Measurements from ENCODE around the gene RRP9.

Gene RRP9

GRCh38 chr3:51954713-51955112, 13.0 kb upstream of the RRP9 start:
- TF ChIP-seq CTCF (IDR thresholded peaks at IDR 0.05; ENCODE audit: low read length, missing control alignments): no peak

GRCh38 chr3:51954105-51954504, 12.4 kb upstream of the RRP9 start:
- H3K4me3 ChIP-seq (replicated peaks; ENCODE audit: low read depth, low read length): no peak overlapping the region
- DNase-seq (ENCODE audit: low read depth): no peak
- no peak for TF ChIP-seq CTCF (IDR thresholded peaks at IDR 0.05; ENCODE audit: low read length, missing control alignments)

More at GRCh38 chr3:51954713-51955112, 13.0 kb upstream of the RRP9 start:
- DNase-seq (ENCODE audit: low read depth): no peak
- no peak overlapping the region for H3K4me3 ChIP-seq (replicated peaks; ENCODE audit: low read depth, low read length)

- peak; percentile 72 for DNase-seq (ENCODE audit: low read depth)
- no peak overlapping the region for H3K4me3 ChIP-seq (replicated peaks; ENCODE audit: low read depth, low read length)
- no peak for TF ChIP-seq CTCF (IDR thresholded peaks at IDR 0.05; ENCODE audit: low read length, missing control alignments)
Measured at GRCh38 chr3:51953445-51953844, 11.7 kb upstream of the RRP9 start.

GRCh38 chr3:51950899-51951298, 9.2 kb upstream of the RRP9 start:
- TF ChIP-seq CTCF (IDR thresholded peaks at IDR 0.05; ENCODE audit: low read length, missing control alignments): no peak
- no peak for DNase-seq (ENCODE audit: low read depth)
- no peak overlapping the region for H3K4me3 ChIP-seq (replicated peaks; ENCODE audit: low read depth, low read length)

GRCh38 chr3:51949121-51949520, 7.4 kb upstream of the RRP9 start:
- DNase-seq (ENCODE audit: low read depth): no peak
- TF ChIP-seq CTCF (IDR thresholded peaks at IDR 0.05; ENCODE audit: low read length, missing control alignments): no peak
- H3K4me3 ChIP-seq (replicated peaks; ENCODE audit: low read depth, low read length): no peak overlapping the region

GRCh38 chr3:51948016-51948580, 6.4 kb upstream of the RRP9 start:
- no peak overlapping the region for H3K4me3 ChIP-seq (replicated peaks; ENCODE audit: low read depth, low read length)
- DNase-seq (ENCODE audit: low read depth): no peak
- no peak for TF ChIP-seq CTCF (IDR thresholded peaks at IDR 0.05; ENCODE audit: low read length, missing control alignments)

- DNase-seq (ENCODE audit: low read depth): no peak
- H3K4me3 ChIP-seq (replicated peaks; ENCODE audit: low read depth, low read length): no peak overlapping the region
- TF ChIP-seq CTCF (IDR thresholded peaks at IDR 0.05; ENCODE audit: low read length, missing control alignments): no peak
Measured at GRCh38 chr3:51947215-51947900, 5.7 kb upstream of the RRP9 start.
